Cardiac muscle cell (in vitro differentiated cells and primary cell): Measurements from ENCODE around the gene NBL1. TPM values are rescaled to one million over a fixed set of nuclear protein-coding genes. Genes with fewer than 3 reads are reported as not detected.

Experiments used
- DNase-seq, 2 donors: peaks; one replicate each; pipeline versions ENCODE4 v3.0.0 to v3.0.0-alpha.2; 2010 to 2017; ENCODE audit warnings: low read depth in 1 of 2, low spot score in 1 of 2
- H3K27ac ChIP-seq: fragments of 200-600 bp; sonication (generic); 2 replicates; pipeline ENCODE4 v1.5.1; 2016
- H3K27me3 ChIP-seq: fragments of 200-600 bp; sonication (generic); 2 replicates; pipeline ENCODE4 v1.6.0; 2016; ENCODE audit warnings: control low read depth
- H3K36me3 ChIP-seq: fragments of 200-600 bp; sonication (generic); 2 replicates; pipeline ENCODE4 v1.5.1; 2016; ENCODE audit warnings: control low read depth
- H3K4me1 ChIP-seq: fragments of 200-600 bp; sonication (generic); 2 replicates; pipeline ENCODE4 v1.8.1; 2017; ENCODE audit warnings: low read depth, mild to moderate bottlenecking, mixed run types
- H3K4me3 ChIP-seq: fragments of 200-600 bp; sonication (generic); 2 replicates; pipeline ENCODE4 v1.5.1; 2016; ENCODE audit warnings: mild to moderate bottlenecking
- H3K9me3 ChIP-seq: fragments of 200-600 bp; sonication (generic); 2 replicates; pipeline ENCODE4 v1.5.1; 2017; ENCODE audit warnings: low read depth, mild to moderate bottlenecking, control low read depth
- polyA plus RNA-seq: library from polyadenylated mRNA; unstranded; fragments of >200 nt; fragmentation: Nextera tagmentation; extraction: Ambion mirVana; gene quantifications from 2 replicates; pipeline ENCODE4 v1.2.1, GENCODE V29; 2016
- total RNA-seq: library from RNA; depleted of rRNA; stranded (reverse); fragments of >200 nt; gene quantifications from 2 replicates; pipeline ENCODE4 v1.2.3, GENCODE V29; 2016
- TF ChIP-seq, protein P1 (sequence below): IDR thresholded peaks from 2 replicates; pipeline ENCODE4 v1.5.1; 2012; ENCODE audit warnings: low read depth, mild to moderate bottlenecking, low read length

NBL1 gene
- total and polyA plus RNA-seq, 2 experiments from 2014 or later: 1.4 to 1.9 TPM

DNA sequence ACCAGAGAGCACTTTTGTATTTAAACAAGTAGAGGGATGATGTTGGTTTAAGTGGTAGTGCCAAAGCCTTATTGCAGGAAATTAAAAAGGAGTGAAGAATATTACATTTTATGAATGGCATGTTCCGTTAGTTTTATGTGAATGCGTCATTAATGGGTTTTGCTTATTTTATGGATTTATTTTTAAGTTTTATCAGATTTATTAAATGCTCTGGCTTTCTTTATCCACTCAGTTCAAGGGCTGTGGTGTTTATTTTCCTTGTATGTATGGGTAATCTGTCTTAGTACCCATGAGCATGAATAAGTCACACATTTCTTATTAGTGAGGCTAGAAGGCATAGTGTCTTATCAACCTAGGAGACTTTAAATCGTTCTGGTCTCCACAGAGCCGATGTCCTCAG, 41.6 kb upstream of the NBL1 start:
- Histone ChIP-seq H3K9me3 (no peaks in the 10 kb centered on the region), H3K4me3 (no peak overlapping the region), H3K4me1 (peaks cover 9% of the 10 kb centered on the region)

DNA sequence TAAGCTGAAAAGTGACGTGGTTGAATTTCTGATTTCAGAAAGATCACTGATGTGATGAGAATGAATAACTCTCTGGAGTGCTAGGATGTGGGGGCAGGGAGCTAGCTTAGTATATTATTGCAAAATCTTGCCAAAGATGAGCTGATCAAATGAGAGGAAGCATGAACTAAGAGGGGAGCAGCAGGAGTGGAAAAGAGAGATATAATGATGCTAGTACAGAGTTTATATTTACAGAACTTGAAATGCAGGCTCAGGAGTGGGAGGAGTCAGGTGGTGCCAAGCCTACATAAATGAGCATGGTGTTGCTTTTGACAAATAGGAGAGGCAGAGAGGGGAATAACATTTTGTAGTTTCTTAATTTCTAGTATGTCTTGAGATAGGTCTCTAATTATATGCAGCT, 38.1 kb upstream of the NBL1 start:
- Histone ChIP-seq H3K27ac (no peak overlapping the region), H3K27me3 (no peaks in the 10 kb centered on the region), H3K9me3 (no peaks in the 10 kb centered on the region), H3K4me3 (no peak overlapping the region), H3K4me1 (no peaks in the 10 kb centered on the region), H3K36me3 (no peaks in the 10 kb centered on the region)
- DNase-seq: no peak
- TF ChIP-seq, protein P1, sequence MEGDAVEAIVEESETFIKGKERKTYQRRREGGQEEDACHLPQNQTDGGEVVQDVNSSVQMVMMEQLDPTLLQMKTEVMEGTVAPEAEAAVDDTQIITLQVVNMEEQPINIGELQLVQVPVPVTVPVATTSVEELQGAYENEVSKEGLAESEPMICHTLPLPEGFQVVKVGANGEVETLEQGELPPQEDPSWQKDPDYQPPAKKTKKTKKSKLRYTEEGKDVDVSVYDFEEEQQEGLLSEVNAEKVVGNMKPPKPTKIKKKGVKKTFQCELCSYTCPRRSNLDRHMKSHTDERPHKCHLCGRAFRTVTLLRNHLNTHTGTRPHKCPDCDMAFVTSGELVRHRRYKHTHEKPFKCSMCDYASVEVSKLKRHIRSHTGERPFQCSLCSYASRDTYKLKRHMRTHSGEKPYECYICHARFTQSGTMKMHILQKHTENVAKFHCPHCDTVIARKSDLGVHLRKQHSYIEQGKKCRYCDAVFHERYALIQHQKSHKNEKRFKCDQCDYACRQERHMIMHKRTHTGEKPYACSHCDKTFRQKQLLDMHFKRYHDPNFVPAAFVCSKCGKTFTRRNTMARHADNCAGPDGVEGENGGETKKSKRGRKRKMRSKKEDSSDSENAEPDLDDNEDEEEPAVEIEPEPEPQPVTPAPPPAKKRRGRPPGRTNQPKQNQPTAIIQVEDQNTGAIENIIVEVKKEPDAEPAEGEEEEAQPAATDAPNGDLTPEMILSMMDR: no peak

More for the DNA sequence above, 41.6 kb upstream of the NBL1 start:
- DNase-seq: no peak
- Histone ChIP-seq H3K36me3 (no peaks in the 10 kb centered on the region), H3K27ac (no peak overlapping the region), H3K27me3 (no peaks in the 10 kb centered on the region)
- TF ChIP-seq, protein P1: no peak

DNA sequence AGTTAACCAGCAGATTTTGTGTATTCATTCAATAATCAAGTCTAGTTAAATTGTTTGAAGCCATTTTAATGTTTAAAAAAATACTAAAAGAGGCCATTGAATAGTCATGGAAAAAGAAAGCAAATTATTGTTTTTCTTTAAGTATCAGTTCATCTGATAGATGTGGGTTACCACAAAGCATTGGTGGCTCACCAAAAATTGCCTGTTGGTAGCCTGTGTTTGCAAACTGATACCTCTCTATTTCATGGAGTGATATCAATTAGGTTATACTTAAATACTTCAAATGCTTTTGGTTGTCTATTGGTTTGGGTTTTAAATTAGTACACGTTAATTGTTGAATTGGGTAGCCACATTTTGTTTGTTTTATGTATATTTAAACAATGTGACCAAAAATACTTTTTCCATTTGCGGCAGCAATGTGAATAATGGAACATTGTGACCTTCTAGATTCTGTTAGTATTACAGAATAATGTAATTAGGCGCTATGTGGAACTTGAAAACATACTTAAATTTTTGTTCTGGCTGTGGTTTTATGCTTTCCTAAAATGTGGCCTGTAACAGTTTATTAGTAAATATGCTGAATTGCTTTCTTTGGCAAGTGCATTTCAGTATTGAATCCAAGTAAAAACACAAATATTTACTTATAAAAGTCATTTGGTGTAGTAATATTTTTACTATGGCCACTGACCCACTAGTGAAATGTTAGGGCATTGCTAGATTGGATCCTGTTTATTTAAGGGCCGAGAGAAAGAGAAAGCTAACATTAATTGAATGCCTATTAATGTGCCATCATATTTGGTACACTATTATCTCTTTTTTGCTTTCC, 37.1 kb upstream of the NBL1 start:
- no peak overlapping the region for H3K4me3 ChIP-seq
- H3K4me1 ChIP-seq: no peaks in the 10 kb centered on the region
- no peak overlapping the region for H3K27ac ChIP-seq
- H3K9me3 ChIP-seq: no peaks in the 10 kb centered on the region
- H3K27me3 ChIP-seq: no peaks in the 10 kb centered on the region
- H3K36me3 ChIP-seq: no peaks in the 10 kb centered on the region
- no peak for DNase-seq
- TF ChIP-seq, protein P1: no peak

DNA sequence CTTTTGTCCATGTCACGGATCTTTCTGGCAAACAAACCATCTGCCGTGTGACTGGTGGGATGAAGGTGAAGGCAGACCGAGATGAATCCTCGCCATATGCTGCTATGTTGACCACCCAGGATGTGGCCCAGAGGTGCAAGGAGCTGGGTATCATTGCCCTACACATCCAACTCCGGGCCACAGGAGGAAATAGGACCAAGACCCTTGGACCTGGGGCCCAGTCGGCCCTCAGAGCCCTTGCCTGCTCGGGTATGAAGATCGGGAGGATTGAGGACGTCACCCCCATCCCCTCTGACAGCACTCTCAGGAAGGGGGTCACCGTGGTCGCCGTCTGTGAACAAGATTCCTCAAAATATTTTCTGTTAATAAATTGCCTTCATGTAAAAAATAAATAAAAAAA, 35.9 kb upstream of the NBL1 start:
- no peak overlapping the region for H3K27ac ChIP-seq
- no peak overlapping the region for H3K4me3 ChIP-seq
- DNase-seq: no peak
- no peaks in the 10 kb centered on the region for H3K9me3 ChIP-seq
- TF ChIP-seq, protein P1: no peak
- H3K27me3 ChIP-seq: no peaks in the 10 kb centered on the region
- H3K4me1 ChIP-seq: no peaks in the 10 kb centered on the region
- no peaks in the 10 kb centered on the region for H3K36me3 ChIP-seq

DNA sequence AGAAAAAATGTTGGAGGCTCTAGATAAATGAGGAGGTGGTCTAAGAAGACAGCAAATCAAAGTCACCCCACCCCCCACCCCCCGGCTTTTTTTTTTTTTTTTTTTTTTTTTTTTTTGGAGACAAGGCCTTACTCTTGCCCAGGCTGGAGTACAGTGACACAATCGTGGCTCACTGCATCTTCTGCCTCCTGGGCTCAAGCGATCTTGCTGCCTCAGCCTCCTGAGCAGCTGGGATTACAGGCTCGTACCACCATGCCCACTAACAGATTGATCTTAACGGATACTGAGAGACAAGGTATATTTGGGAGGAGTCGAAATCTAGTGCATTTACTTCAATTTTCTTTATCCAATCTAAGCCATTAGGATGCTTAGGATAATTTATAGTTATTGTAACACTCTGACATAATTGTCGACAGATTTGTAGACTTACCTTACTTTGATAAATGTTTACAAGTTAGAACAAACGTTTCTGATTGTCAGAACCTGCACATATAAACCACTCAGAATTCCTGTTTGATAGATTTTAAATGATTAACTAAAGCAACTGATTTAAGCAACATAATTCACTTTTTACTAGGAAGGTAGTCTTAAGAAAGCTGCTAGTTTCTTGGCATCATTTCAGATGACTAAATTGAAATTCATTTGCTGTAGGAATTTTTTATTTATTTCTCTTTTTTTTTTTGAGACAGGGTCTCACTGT, 33.7 kb upstream of the NBL1 start:
- no peak overlapping the region for H3K27ac ChIP-seq
- TF ChIP-seq, protein P1: no peak

More for the DNA sequence above, 33.7 kb upstream of the NBL1 start:
- H3K9me3 ChIP-seq: no peaks in the 10 kb centered on the region
- no peaks in the 10 kb centered on the region for H3K4me1 ChIP-seq
- no peaks in the 10 kb centered on the region for H3K36me3 ChIP-seq
- DNase-seq: no peak
- H3K27me3 ChIP-seq: no peaks in the 10 kb centered on the region
- H3K4me3 ChIP-seq: no peak overlapping the region
